IMR-90 (cell line): ENCODE measurements around the gene COLEC11. TPM values are rescaled to one million over a fixed set of nuclear protein-coding genes. Genes with fewer than 3 reads are reported as not detected.

Source experiments
- ATAC-seq: fragments of 200-7000 bp; cut with Tn5 transposase; 2 replicates; pipeline ENCODE4 v1.9.1; 2020; ENCODE audit warnings: low read depth, mild to moderate bottlenecking, moderate library complexity
- BruUV-seq: library from RNA; stranded (reverse); fragments of 400-500 nt; replicated peaks from 2 replicates; lab custom pipeline; 2021; lab: Mats Ljungman, UMichigan
- CTCF ChIA-PET: fragments of 300-600 bp; formaldehyde crosslinking; extraction: SDS; loops from one replicate; lab custom pipeline; 2021; ENCODE audit warnings: antibody characterized with exemption; lab: Yijun Ruan, JAX
- POLR2A ChIA-PET: fragments of 300-600 bp; sonication (Branson Sonifier 250); formaldehyde crosslinking; loops from one replicate; lab custom pipeline; 2022; ENCODE audit warnings: antibody characterized with exemption; ENCODE audit not compliant: unreplicated experiment; lab: Charles Lee
- DNase-seq: peaks from one replicate; pipeline ENCODE4 v3.0.0; 2013
- H2AFZ ChIP-seq: replicated peaks from 2 replicates; pipeline ENCODE3; 2013; ENCODE audit warnings: low read length, mild to moderate bottlenecking; ENCODE audit not compliant: poor library complexity
- H2AK5ac ChIP-seq: 2 replicates; pipeline ENCODE4 v1.6.1; 2013; ENCODE audit warnings: low read depth, low read length, inconsistent platforms
- H2AK9ac ChIP-seq: replicated peaks from 2 replicates; pipeline ENCODE3; 2013; ENCODE audit warnings: mild to moderate bottlenecking, low read depth, low read length, moderate library complexity; ENCODE audit not compliant: poor library complexity
- H2BK120ac ChIP-seq: 2 replicates; pipeline ENCODE4 v1.6.1; 2013; ENCODE audit warnings: low read depth, low read length, inconsistent platforms
- H2BK15ac ChIP-seq: 3 replicates; pipeline ENCODE4 v1.6.1; 2013; ENCODE audit warnings: low read depth, low read length, inconsistent platforms
- H2BK20ac ChIP-seq: 2 replicates; pipeline ENCODE4 v1.6.1; 2013; ENCODE audit warnings: low read depth, mild to moderate bottlenecking, inconsistent platforms, low read length, moderate library complexity
- H2BK5ac ChIP-seq: 2 replicates; pipeline ENCODE4 v1.6.1; 2013; ENCODE audit warnings: mild to moderate bottlenecking, low read depth, low read length, inconsistent platforms; ENCODE audit not compliant: poor library complexity, severe bottlenecking
- H3K14ac ChIP-seq: replicated peaks from 2 replicates; pipeline ENCODE4 v1.6.1; 2013; ENCODE audit warnings: low read depth, low read length, inconsistent platforms
- H3K18ac ChIP-seq: 2 replicates; pipeline ENCODE4 v1.6.1; 2013; ENCODE audit warnings: low read depth, low read length, control low read depth
- H3K23ac ChIP-seq: 2 replicates; pipeline ENCODE4 v1.6.1; 2013; ENCODE audit warnings: low read depth, low read length, inconsistent platforms
- H3K27ac ChIP-seq: 2 replicates; pipeline ENCODE4 v1.5.1; 2013; ENCODE audit warnings: mild to moderate bottlenecking, control low read depth, low read length; ENCODE audit not compliant: insufficient read depth
- H3K27me3 ChIP-seq: 2 replicates; pipeline ENCODE4 v1.6.1; 2013; ENCODE audit warnings: low read length; ENCODE audit not compliant: control insufficient read depth, insufficient read depth
- H3K36me3 ChIP-seq: 2 replicates; pipeline ENCODE4 v1.6.1; 2013; ENCODE audit warnings: low read length, mixed read lengths; ENCODE audit not compliant: control insufficient read depth, insufficient read depth
- H3K4ac ChIP-seq: 2 replicates; pipeline ENCODE4 v1.6.1; 2013; ENCODE audit warnings: low read depth, low read length, inconsistent platforms
- H3K4me1 ChIP-seq: 2 replicates; pipeline ENCODE4 v1.6.1; 2013; ENCODE audit warnings: low read length, mixed read lengths; ENCODE audit not compliant: control insufficient read depth, insufficient read depth
- H3K4me2 ChIP-seq: 2 replicates; pipeline ENCODE4 v1.6.1; 2013; ENCODE audit warnings: low read depth, mild to moderate bottlenecking, control low read depth, low read length, moderate library complexity
- H3K4me3 ChIP-seq: 2 replicates; pipeline ENCODE4 v1.5.1; 2013; ENCODE audit warnings: low read depth, mild to moderate bottlenecking, control low read depth, low read length, moderate library complexity; ENCODE audit not compliant: insufficient read depth
- H3K56ac ChIP-seq: 2 replicates; pipeline ENCODE4 v1.6.1; 2013; ENCODE audit warnings: low read length, inconsistent platforms; ENCODE audit not compliant: insufficient read depth; ENCODE audit errors: extremely low read depth
- H3K79me1 ChIP-seq, 2 experiments: 2 replicates each; pipeline ENCODE4 v1.6.1; 2013; ENCODE audit warnings: low read length in 2 of 2, inconsistent platforms in 1 of 2, low read depth in 1 of 2
- H3K9ac ChIP-seq: 2 replicates; pipeline ENCODE4 v1.6.1; 2013; ENCODE audit warnings: low read depth, low read length, control low read depth
- H3K9me1 ChIP-seq: 2 replicates; pipeline ENCODE4 v1.6.1; 2013; ENCODE audit warnings: low read length, inconsistent platforms; ENCODE audit not compliant: insufficient read depth
- H3K9me3 ChIP-seq: 2 replicates; pipeline ENCODE4 v1.6.1; 2013; ENCODE audit warnings: low read length; ENCODE audit not compliant: control insufficient read depth, insufficient read depth
- H4K20me1 ChIP-seq: 2 replicates; pipeline ENCODE4 v1.6.1; 2013; ENCODE audit warnings: low read length, inconsistent platforms; ENCODE audit not compliant: insufficient read depth
- H4K5ac ChIP-seq: 2 replicates; pipeline ENCODE4 v1.6.1; 2013; ENCODE audit warnings: mild to moderate bottlenecking, low read depth, low read length, control low read depth
- H4K8ac ChIP-seq, 2 experiments: 2 replicates each; pipeline ENCODE4 v1.6.1; 2013; ENCODE audit warnings: low read depth in 2 of 2, low read length in 2 of 2, control low read depth in 1 of 2, inconsistent platforms in 1 of 2
- H4K91ac ChIP-seq: 2 replicates; pipeline ENCODE4 v1.6.1; 2013; ENCODE audit warnings: low read depth, low read length, inconsistent platforms; ENCODE audit not compliant: insufficient read depth
- BHLHE40 ChIP-seq: fragments of 150-350 bp; IDR thresholded peaks from 2 replicates; pipeline ENCODE4 v1.6.1; 2016; ENCODE audit warnings: mild to moderate bottlenecking, low read depth, low read length
- CEBPB ChIP-seq: IDR thresholded peaks from 2 replicates; pipeline ENCODE4 v1.6.1; 2012; ENCODE audit warnings: low read depth, low read length, improper control_type of control experiment
- CHD1 ChIP-seq: IDR thresholded peaks from 2 replicates; pipeline ENCODE4 v1.6.1; 2012; ENCODE audit warnings: low read depth, low read length, improper control_type of control experiment
- CTCF ChIP-seq: conservative IDR thresholded peaks from 2 replicates; pipeline ENCODE4 v1.5.1; 2012; ENCODE audit warnings: mild to moderate bottlenecking, low read depth, low read length, improper control_type of control experiment
- ELK1 ChIP-seq: fragments of 150-350 bp; IDR thresholded peaks from 2 replicates; pipeline ENCODE4 v1.6.1; 2016; ENCODE audit warnings: low read depth, mild to moderate bottlenecking, low read length, moderate library complexity, borderline replicate concordance
- FOS ChIP-seq: fragments of 150-350 bp; IDR thresholded peaks from 2 replicates; pipeline ENCODE4 v1.6.1; 2016; ENCODE audit warnings: low read depth, low read length
- MAFK ChIP-seq: IDR thresholded peaks from 2 replicates; pipeline ENCODE4 v1.6.1; 2012; ENCODE audit warnings: low read depth, low read length, improper control_type of control experiment
- MAZ ChIP-seq: IDR thresholded peaks from 2 replicates; pipeline ENCODE4 v1.6.1; 2012; ENCODE audit warnings: low read depth, mild to moderate bottlenecking, low read length, improper control_type of control experiment, moderate library complexity, borderline replicate concordance
- MXI1 ChIP-seq: IDR thresholded peaks from 2 replicates; pipeline ENCODE4 v1.6.1; 2012; ENCODE audit warnings: low read depth, mild to moderate bottlenecking, low read length, moderate library complexity, borderline replicate concordance
- NFE2L2 ChIP-seq: fragments of 150-350 bp; IDR thresholded peaks from 2 replicates; pipeline ENCODE4 v1.6.1; 2016; ENCODE audit warnings: low read depth, mild to moderate bottlenecking, low read length
- POLR2A ChIP-seq: IDR thresholded peaks from 2 replicates; pipeline ENCODE4 v1.6.1; 2012; ENCODE audit warnings: mild to moderate bottlenecking, low read depth, low read length
- RAD21 ChIP-seq: IDR thresholded peaks from 2 replicates; pipeline ENCODE4 v1.6.1; 2012; ENCODE audit warnings: low read length, improper control_type of control experiment
- RCOR1 ChIP-seq: IDR thresholded peaks from 2 replicates; pipeline ENCODE4 v1.6.1; 2012; ENCODE audit warnings: mild to moderate bottlenecking, low read length, improper control_type of control experiment; ENCODE audit not compliant: insufficient replicate concordance
- RFX5 ChIP-seq: IDR thresholded peaks from 2 replicates; pipeline ENCODE4 v1.8.0; 2012; ENCODE audit warnings: low read depth, mild to moderate bottlenecking, low read length, moderate library complexity
- SMC3 ChIP-seq: fragments of 150-350 bp; IDR thresholded peaks from 2 replicates; pipeline ENCODE4 v1.6.1; 2016; ENCODE audit warnings: low read depth, mild to moderate bottlenecking, antibody characterized with exemption, low read length, moderate library complexity
- USF2 ChIP-seq: fragments of 150-350 bp; IDR thresholded peaks from 2 replicates; pipeline ENCODE4 v1.6.1; 2017; ENCODE audit warnings: mild to moderate bottlenecking, antibody characterized with exemption, low read length, low read depth
- WGBS, 2 experiments: methylation state at CpG; one replicate each; pipeline versions ENCODE4 v1.1.5 to v1.1.7; 2013; ENCODE audit warnings: missing lambda C conversion rate in 2 of 2; ENCODE audit not compliant: insufficient read length in 1 of 2; ENCODE audit errors: extremely low coverage in 2 of 2; 5-methylcytosine and 5-hydroxymethylcytosine counted together
- dilution Hi-C: fragments of 300-500 bp; cut with HindIII; formaldehyde crosslinking; loops from one replicate; pipeline ENCODE4 v1.14.3; 2018; ENCODE audit warnings: low sequenced_read_pairs; ENCODE audit not compliant: unreplicated experiment
- in situ Hi-C: fragments of 300-500 bp; cut with MboI; formaldehyde crosslinking; loops from 3 replicates; pipeline ENCODE4 v1.14.3; 2019; ENCODE audit warnings: low sequenced_read_pairs, inconsistent platforms, mixed read lengths
- intact Hi-C: fragments of 100-400 bp; cut with micrococcal nuclease; formaldehyde crosslinking; loops from 2 replicates; pipeline ENCODE4 v1.10.0; 2022
- polyA plus RNA-seq, 3 experiments: library from polyadenylated mRNA; depleted of rRNA; stranded (reverse); fragments of >200 nt; gene quantifications; 2 replicates each; pipeline ENCODE4 v1.2.3, GENCODE V29; 2012; ENCODE audit warnings: low replicate concordance in 1 of 3
- total RNA-seq: library from RNA; depleted of rRNA; stranded (reverse); fragments of >200 nt; gene quantifications from 2 replicates; pipeline ENCODE4 v1.2.3, GENCODE V29; 2012

COLEC11 gene
- total and polyA plus RNA-seq, 2 of the 4 experiments (the other 2 are of a cell fraction) = under 0.01 to 0.24 TPM

GRCh38 chr2:3572620-3573019 lies 22.3 kb upstream of the COLEC11 start:
- Histone ChIP-seq H3K4me3 (no peak overlapping the region), H2BK120ac (no peak overlapping the region), H3K9me1 (0 out of 2 replicates have a peak, but pooled peaks cover 3% of the 10 kb centered on the region), H2AK5ac (no peak overlapping the region), H3K4me2 (no peak overlapping the region), H3K27me3 (no peaks in the 10 kb centered on the region), H2AK9ac (no peak overlapping the region), H3K14ac (no peak overlapping the region), H2BK15ac (no peak overlapping the region), H3K27ac (no peak overlapping the region), H4K91ac (no peak overlapping the region), H3K79me1 (peaks cover 0 to 5% of the 10 kb centered on the region in 2 experiments; a peak in 1 of 4 replicates), H3K4me1 (peaks cover 2% of the 10 kb centered on the region; the same call in 1 of the 2 replicates), H2BK5ac (no peak overlapping the region), H3K56ac (no peak overlapping the region; the same call in 1 of the 2 replicates), H3K18ac (no peak overlapping the region), H3K23ac (no peak overlapping the region), H3K9me3 (no peaks in the 10 kb centered on the region), H4K5ac (no peak overlapping the region), H4K20me1 (peaks cover 23% of the 10 kb centered on the region), H4K8ac (peak overlapping the region in 1 of 2 experiments; percentile 35; a peak in 1 of 4 replicates), H3K4ac (no peak overlapping the region), H3K9ac (no peak overlapping the region), H3K36me3 (peaks cover 10% of the 10 kb centered on the region), H2AFZ (no peak overlapping the region), H2BK20ac (no peak overlapping the region)
- no peak for ATAC-seq
- no TSS peak for BruUV-seq
- no peak for DNase-seq
- intact Hi-C loops = no loop called here
- TF ChIP-seq USF2 (no peak), SMC3 (no peak), BHLHE40 (no peak), RFX5 (no peak), FOS (no peak), CEBPB (no peak), MAFK (no peak), CTCF (no peak), MAZ (no peak), RAD21 (no peak), MXI1 (no peak), ELK1 (no peak), CHD1 (no peak), NFE2L2 (no peak), RCOR1 (no peak), POLR2A (no peak)
- CTCF ChIA-PET = interaction anchor here (0.9 kb wide), 1 partner anchor 14 kb away, joined by 3 read pairs; no protein-coding TSS in a partner anchor
- WGBS, 2 experiments = no CpG with 5 or more reads among the region's 2 CpGs
- in situ Hi-C loops = no loop called here
- POLR2A ChIA-PET = no interaction called here
- dilution Hi-C loops = no loop called here
